SJCRH30 (cell line): ENCODE data around the gene IRF3. TPM values are rescaled to one million over a fixed set of nuclear protein-coding genes. Genes with fewer than 3 reads are reported as not detected.

ENCODE experiments used
- DNase-seq, 2 experiments: peaks; one replicate each; pipeline ENCODE4 v3.0.0-alpha.2; 2015 to 2020
- H3K27ac ChIP-seq: fragments of 250-450 bp; sonication (Bioruptor Pico); 2 replicates; pipeline ENCODE4 v1.5.1; 2020; ENCODE audit warnings: mild to moderate bottlenecking, moderate library complexity
- H3K27me3 ChIP-seq: fragments of 250-450 bp; sonication (Bioruptor Pico); 2 replicates; pipeline ENCODE4 v1.5.1; 2020; ENCODE audit warnings: mild to moderate bottlenecking, moderate library complexity
- H3K36me3 ChIP-seq: fragments of 250-450 bp; sonication (Bioruptor Pico); 2 replicates; pipeline ENCODE4 v1.5.1; 2020; ENCODE audit warnings: mild to moderate bottlenecking, moderate library complexity
- H3K4me1 ChIP-seq: fragments of 250-450 bp; sonication (Bioruptor Pico); 2 replicates; pipeline ENCODE4 v1.5.1; 2020; ENCODE audit warnings: mild to moderate bottlenecking, moderate library complexity
- H3K4me3 ChIP-seq: fragments of 250-450 bp; sonication (Bioruptor Pico); 2 replicates; pipeline ENCODE4 v1.5.1; 2020; ENCODE audit warnings: mild to moderate bottlenecking, moderate library complexity
- H3K9me3 ChIP-seq: fragments of 250-450 bp; sonication (Bioruptor Pico); replicated peaks from 2 replicates; pipeline ENCODE4 v1.5.1; 2020; ENCODE audit warnings: mild to moderate bottlenecking, moderate library complexity
- total RNA-seq: library from RNA; depleted of rRNA; stranded (reverse); fragments of >200 nt; shearing (Covaris generic); gene quantifications from 2 replicates; pipeline ENCODE4 v1.2.3, GENCODE V29; 2014

The IRF3 gene
- total RNA-seq, 1 experiment from 2014 or later, result 38.6 TPM

DNA sequence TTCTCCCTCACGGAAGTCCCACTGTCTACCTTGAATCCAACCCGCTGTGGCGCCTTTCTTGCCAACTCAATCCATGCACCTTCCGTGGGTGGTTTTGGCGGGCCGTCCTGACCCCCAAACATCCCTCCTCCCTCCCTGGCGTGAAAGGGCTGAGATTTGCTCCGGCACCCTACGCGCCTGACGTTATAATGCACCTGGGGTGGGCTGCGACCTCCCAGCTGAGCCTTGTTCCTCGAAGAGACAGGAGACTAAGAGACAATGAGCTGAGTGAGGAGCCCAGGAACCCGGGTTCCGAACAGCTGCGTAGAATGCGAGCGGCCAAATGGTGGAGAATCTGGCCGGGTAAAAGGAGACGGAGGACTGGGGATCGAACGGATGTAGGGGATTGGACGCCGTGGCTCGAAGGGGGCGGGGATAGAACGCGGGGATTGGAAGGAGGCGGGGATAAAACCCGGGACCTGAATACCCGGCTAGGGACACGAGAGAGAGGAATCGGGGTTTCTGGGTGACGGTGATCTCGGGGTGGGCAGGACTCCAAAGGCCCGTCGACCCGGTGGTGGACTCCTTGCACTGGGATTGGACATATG lies 25.1 kb upstream of the IRF3 start, which contains the start of gene CPT1C:
TSS of gene CPT1C (plus strand) at position 461 of the 587 bp plus-strand sequence. CDS start 1,137 bp downstream, outside the sequence.
- DNase-seq, result peak; percentile 91 to 94
- Histone ChIP-seq H3K36me3 (peaks cover 32% of the 10 kb centered on the region), H3K4me1 (0 out of 2 replicates have a peak, but pooled peaks cover 3% of the 10 kb centered on the region), H3K27me3 (no peaks in the 10 kb centered on the region), H3K9me3 (no peaks in the 10 kb centered on the region), H3K27ac (peak within 1 kb of the TSS; percentile 67), H3K4me3 (peak within 1 kb of the TSS; percentile 57)

GRCh38 chr19:49690079-49690655 lies 24.5 kb upstream of the IRF3 start:
- Histone ChIP-seq H3K4me1 (0 out of 2 replicates have a peak, but pooled peaks cover 3% of the 10 kb centered on the region), H3K27me3 (no peaks in the 10 kb centered on the region), H3K4me3 (peak overlapping the region; percentile 57), H3K9me3 (no peaks in the 10 kb centered on the region), H3K36me3 (peaks cover 37% of the 10 kb centered on the region), H3K27ac (peak overlapping the region; percentile 67)
- no peak for DNase-seq

- Histone ChIP-seq H3K36me3 (peaks cover 44% of the 10 kb centered on the region), H3K27ac (peak within 1 kb of the TSS; percentile 67), H3K4me1 (0 out of 2 replicates have a peak, but pooled peaks cover 3% of the 10 kb centered on the region), H3K9me3 (no peaks in the 10 kb centered on the region), H3K4me3 (peak within 1 kb of the TSS; percentile 57), H3K27me3 (no peaks in the 10 kb centered on the region)
- DNase-seq, result no peak
These were observed 23.7 kb upstream of the IRF3 start, which contains the start of gene ADM5 for GRCh38 chr19:49689133-49690078. Gene ADM5, plus strand, starts transcription at chr19:49689594. Its CDS starts 244 bp downstream, at chr19:49689838.

DNA sequence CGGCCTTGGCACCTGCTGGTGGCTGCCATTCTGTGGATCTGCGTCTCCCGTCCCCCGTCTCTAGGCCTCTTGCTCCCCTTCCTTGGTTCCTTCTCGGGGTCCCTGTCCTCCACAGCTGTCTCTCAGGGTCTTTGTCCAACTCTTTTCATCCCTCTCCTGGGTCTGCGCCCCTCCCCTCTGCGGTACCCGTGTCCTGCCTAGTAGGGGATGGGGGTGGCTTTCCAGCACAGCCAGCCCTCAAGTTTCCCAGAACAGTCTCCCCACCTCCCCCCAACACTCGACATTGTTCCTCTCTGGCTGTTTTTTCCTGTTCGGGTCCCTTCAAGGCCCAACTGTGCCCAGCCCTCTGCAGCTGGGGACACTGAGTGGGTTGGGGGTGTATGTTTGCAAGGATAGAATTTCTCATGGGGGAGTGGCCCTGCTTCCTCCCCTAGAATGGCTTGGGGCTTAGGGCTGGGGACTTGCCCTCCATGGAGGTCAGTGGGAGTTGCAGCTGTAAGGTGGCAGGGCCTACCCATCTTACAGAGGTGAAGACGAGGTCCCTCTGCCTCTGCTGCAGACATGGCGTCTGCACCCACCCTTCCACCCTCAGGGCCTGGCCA lies 23.0 kb upstream of the IRF3 start:
- peaks cover 52% of the 10 kb centered on the region for H3K36me3 ChIP-seq
- H3K27ac ChIP-seq, result no peak overlapping the region
- no peak for DNase-seq
- H3K27me3 ChIP-seq, result no peaks in the 10 kb centered on the region
- H3K9me3 ChIP-seq, result no peaks in the 10 kb centered on the region
- no peak overlapping the region for H3K4me3 ChIP-seq
- H3K4me1 ChIP-seq, result 0 out of 2 replicates have a peak, but pooled peaks cover 3% of the 10 kb centered on the region

DNA sequence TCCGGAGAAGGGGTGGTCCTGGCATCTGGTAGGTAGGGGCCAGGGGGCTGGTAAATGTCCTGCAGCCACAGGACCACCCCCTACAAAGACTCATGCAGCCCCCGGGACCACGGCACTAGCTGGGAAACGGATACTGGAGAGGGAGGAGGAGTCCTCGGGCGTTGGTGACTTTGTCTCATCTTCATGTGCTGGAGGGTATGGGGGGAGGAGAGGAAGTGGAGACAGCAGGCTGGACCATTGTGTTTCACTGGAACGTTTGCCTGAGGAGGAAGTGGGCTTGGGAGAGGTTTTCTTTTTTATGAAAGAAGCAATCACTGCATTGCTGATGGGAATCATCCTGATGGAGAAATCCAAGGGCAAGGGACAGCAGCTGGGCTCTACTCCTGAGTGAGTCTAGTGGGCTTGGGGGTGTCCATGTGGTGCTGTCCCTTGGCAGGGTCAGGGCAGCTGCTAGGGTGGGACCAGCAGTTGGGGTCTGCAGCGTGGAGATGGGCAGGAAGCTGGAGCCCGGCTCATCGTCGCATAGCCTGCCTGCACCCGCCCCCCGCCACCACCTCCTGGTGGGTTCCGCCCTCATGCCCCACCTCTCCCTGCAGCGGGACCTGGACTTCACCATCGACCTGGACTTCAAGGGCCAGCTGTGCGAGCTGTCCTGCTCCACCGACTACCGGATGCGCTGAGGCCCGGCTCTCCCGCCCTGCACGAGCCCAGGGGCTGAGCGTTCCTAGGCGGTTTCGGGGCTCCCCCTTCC lies 22.1 kb upstream of the IRF3 start:
- no peak overlapping the region for H3K27ac ChIP-seq
- peaks cover 60% of the 10 kb centered on the region for H3K36me3 ChIP-seq
- no peaks in the 10 kb centered on the region for H3K27me3 ChIP-seq
- H3K9me3 ChIP-seq, result no peaks in the 10 kb centered on the region
- H3K4me1 ChIP-seq, result 0 out of 2 replicates have a peak, but pooled peaks cover 3% of the 10 kb centered on the region
- DNase-seq, result no peak
- no peak overlapping the region for H3K4me3 ChIP-seq

- H3K4me3 ChIP-seq, result no peak overlapping the region
- no peak overlapping the region for H3K27ac ChIP-seq
- no peak for DNase-seq
- H3K36me3 ChIP-seq, result peaks cover 66% of the 10 kb centered on the region
- H3K9me3 ChIP-seq, result no peaks in the 10 kb centered on the region
- 0 out of 2 replicates have a peak, but pooled peaks cover 3% of the 10 kb centered on the region for H3K4me1 ChIP-seq
- no peaks in the 10 kb centered on the region for H3K27me3 ChIP-seq
These were observed 21.5 kb upstream of the IRF3 start for GRCh38 chr19:49687150-49687549.

GRCh38 chr19:49686503-49687088 lies 20.9 kb upstream of the IRF3 start:
- DNase-seq, result no peak
- Histone ChIP-seq H3K36me3 (peaks cover 71% of the 10 kb centered on the region), H3K9me3 (no peaks in the 10 kb centered on the region), H3K4me1 (0 out of 2 replicates have a peak, but pooled peaks cover 3% of the 10 kb centered on the region), H3K4me3 (no peak overlapping the region), H3K27me3 (no peaks in the 10 kb centered on the region), H3K27ac (no peak overlapping the region)

DNA sequence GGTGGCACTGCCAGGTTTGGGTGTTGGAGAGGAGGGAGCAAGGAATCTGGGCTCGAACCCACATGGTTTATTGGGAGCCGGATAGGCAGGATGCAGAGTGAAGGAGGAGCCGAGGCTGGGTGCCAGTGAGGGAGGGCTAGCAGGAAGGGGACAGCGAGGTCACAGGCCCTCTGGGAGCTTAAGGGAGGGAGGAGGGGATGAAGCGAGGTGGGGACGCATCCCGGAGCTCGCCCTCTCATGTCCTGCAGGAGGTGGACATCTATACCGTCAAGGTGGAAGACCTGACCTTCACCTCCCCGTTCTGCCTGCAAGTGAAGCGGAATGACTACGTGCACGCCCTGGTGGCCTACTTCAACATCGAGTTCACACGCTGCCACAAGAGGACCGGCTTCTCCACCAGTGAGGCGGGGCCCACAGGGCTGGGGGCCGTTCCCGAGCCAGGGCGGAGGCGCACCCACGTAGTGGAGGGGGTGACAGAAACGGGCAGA lies 20.2 kb upstream of the IRF3 start:
- peaks cover 78% of the 10 kb centered on the region for H3K36me3 ChIP-seq
- H3K9me3 ChIP-seq, result no peaks in the 10 kb centered on the region
- no peak overlapping the region for H3K4me3 ChIP-seq
- 0 out of 2 replicates have a peak, but pooled peaks cover 5% of the 10 kb centered on the region for H3K4me1 ChIP-seq
- no peak for DNase-seq
- H3K27ac ChIP-seq, result no peak overlapping the region
- H3K27me3 ChIP-seq, result no peaks in the 10 kb centered on the region

DNA sequence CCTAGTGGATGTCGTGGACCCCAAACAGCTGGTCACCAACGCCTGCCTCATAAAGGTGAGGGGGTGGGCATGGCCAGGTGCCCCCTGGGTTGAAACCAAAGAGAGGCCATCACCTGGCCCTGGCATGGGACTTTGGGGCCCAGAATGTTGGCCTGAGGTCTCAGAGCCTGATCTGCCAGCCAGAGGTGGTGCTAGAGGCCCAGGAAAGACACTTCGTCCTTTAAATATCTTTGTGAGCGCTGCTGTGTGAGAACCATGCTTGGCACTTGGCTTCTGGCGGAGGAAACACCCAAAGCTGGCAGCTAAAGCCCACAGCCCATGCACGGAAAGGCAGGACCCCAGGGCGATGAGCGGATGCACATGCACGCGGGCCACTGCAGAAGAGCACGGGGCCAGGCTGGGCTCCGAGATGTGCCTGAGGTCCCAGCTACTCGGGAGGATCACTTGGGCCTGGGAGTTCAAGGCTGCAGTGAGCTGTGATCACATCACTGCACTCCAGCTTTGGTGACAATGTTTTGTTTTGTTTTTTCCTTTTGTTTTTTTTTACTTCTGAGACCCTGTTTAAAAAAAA lies 19.4 kb upstream of the IRF3 start:
- Histone ChIP-seq H3K4me3 (no peak overlapping the region), H3K27ac (no peak overlapping the region), H3K27me3 (no peaks in the 10 kb centered on the region), H3K4me1 (peaks cover 8% of the 10 kb centered on the region), H3K36me3 (peaks cover 85% of the 10 kb centered on the region), H3K9me3 (no peaks in the 10 kb centered on the region)
- DNase-seq, result no peak

DNA sequence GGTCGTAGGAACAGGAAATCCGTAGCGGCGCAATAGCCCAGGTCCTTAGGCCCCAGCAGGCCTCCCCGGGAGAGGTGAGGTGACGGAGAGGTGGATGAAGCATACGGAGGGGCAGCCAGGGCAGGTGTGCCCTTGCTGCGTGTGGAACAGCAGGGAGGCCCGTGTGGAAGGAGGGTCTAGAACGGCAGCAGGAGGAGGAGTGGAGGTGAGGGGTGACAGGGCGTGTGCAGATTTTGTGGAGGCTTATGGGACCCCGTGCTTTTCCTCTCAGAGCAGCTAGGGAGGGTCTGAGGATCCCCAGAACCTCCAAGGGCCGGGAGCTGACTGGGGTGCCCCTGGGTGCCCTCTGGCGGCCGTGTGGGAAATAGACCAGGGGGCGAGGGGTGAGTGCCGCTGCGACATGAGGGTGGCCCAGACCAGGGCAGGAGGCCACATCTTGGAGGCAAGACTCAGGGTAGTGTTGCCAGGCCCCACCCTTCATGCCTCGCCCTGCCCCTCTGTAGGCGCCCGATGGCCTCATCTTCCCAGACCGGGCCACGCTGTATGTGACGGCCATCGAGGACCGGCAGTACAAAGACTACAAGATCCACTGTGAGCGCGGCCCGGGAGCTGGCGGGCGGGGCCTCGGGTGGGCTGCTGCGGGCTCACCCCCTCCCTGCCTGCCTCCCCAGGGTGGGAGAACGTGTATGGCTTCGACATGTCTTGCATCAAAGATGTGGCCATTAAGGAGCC lies 18.8 kb upstream of the IRF3 start:
- H3K9me3 ChIP-seq, result no peaks in the 10 kb centered on the region
- H3K27me3 ChIP-seq, result no peaks in the 10 kb centered on the region
- peaks cover 80% of the 10 kb centered on the region for H3K36me3 ChIP-seq
- H3K4me1 ChIP-seq, result peaks cover 13% of the 10 kb centered on the region
- H3K27ac ChIP-seq, result no peak overlapping the region
- DNase-seq, result no peak
- H3K4me3 ChIP-seq, result no peak overlapping the region

DNA sequence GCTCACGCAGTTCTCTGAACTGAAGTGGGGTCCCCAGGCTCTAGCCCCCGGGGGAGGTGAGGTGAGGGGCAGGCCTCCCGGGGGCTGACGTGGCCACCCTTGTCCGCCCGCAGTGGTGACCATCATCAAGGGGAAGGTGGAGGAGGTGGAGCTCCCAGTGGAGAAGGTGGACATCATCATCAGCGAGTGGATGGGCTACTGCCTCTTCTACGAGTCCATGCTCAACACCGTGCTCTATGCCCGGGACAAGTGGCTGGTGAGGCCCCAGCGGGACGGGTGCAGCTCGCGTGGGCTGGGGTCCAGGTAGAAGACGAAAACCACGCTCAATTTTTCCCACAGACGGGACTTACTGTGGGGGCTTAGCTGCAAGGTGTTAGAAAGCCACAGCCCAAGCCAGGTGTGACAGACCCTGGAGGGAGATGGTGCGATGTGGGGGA lies 18.2 kb upstream of the IRF3 start:
- Histone ChIP-seq H3K27me3 (no peaks in the 10 kb centered on the region), H3K9me3 (no peaks in the 10 kb centered on the region), H3K4me1 (peaks cover 17% of the 10 kb centered on the region), H3K4me3 (no peak overlapping the region), H3K36me3 (peaks cover 74% of the 10 kb centered on the region), H3K27ac (no peak overlapping the region)
- no peak for DNase-seq

DNA sequence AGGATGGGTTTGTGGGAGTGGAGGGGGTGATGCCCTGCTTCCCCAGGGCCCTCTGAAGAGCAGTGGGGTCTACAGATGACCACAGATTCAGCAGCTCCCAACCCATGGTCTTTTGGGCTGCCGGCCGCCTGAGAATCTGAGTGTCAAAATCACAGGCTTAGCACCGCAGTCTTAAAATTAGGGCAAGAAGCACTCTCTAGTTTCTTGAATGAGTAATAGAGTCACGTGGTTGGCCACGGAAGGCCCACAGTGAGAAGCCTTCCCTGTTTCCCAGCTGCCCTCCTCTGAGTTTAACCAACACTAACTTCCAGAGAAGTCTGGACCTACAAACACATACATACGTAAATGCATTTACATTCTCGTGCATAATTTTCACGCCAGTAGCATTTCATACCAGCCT lies 16.6 kb upstream of the IRF3 start:
- Histone ChIP-seq H3K4me1 (peaks cover 18% of the 10 kb centered on the region), H3K9me3 (no peaks in the 10 kb centered on the region), H3K27me3 (no peaks in the 10 kb centered on the region), H3K4me3 (no peak overlapping the region), H3K27ac (no peak overlapping the region), H3K36me3 (peaks cover 64% of the 10 kb centered on the region)
- no peak for DNase-seq

DNA sequence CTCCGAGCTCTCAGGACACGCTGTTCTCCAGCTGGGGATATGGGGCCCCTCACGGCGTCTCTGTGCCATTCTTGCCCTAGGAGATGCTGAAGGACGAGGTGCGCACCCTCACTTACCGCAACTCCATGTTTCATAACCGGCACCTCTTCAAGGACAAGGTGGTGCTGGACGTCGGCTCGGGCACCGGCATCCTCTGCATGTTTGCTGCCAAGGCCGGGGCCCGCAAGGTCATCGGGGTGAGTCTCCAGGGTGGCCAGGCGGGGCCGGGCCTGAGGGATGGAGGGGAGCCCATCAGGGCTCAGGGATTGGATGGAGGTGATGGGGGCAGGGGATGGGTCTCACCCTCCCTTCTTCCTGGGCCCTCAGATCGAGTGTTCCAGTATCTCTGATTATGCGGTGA lies 16.2 kb upstream of the IRF3 start:
- no peaks in the 10 kb centered on the region for H3K27me3 ChIP-seq
- no peak overlapping the region for H3K4me3 ChIP-seq
- no peak for DNase-seq
- H3K36me3 ChIP-seq, result peaks cover 60% of the 10 kb centered on the region
- no peak overlapping the region for H3K27ac ChIP-seq
- H3K4me1 ChIP-seq, result peaks cover 18% of the 10 kb centered on the region
- H3K9me3 ChIP-seq, result no peaks in the 10 kb centered on the region
